ENCODE results near the gene HSD17B12.

The HSD17B12 gene

GRCh38 chr11:43901551-43901950, 221.0 kb downstream of the HSD17B12 start:
- no peaks in the 10 kb centered on the region; the same call in 1 of the 2 replicates for H4K20me1 ChIP-seq (ENCODE audit: insufficient read depth, low read length)
- no peaks in the 10 kb centered on the region for H3K27me3 ChIP-seq (ENCODE audit: insufficient read depth, low read length, poor library complexity)
- peaks cover 14% of the 10 kb centered on the region; the same call in 1 of the 2 replicates for H3K36me3 ChIP-seq (ENCODE audit: insufficient read depth, low read length)
- no peak overlapping the region for H2AFZ ChIP-seq (ENCODE audit: low read depth, low read length)
- TF ChIP-seq CTCF (IDR thresholded peaks at IDR 0.05; ENCODE audit: borderline replicate concordance, extremely low read depth, low read length, poor library complexity, severe bottlenecking) (no peak), EZH2 (IDR thresholded peaks at IDR 0.05; ENCODE audit: borderline replicate concordance, low read depth, low read length, severe bottlenecking) (no peak)
- ATAC-seq (ENCODE audit: insufficient read depth, low read depth) (no peak), DNase-seq (no peak)
- H3K27ac ChIP-seq (ENCODE audit: low read length) = no peak overlapping the region
- no peak overlapping the region for H3K4me2 ChIP-seq (ENCODE audit: insufficient read depth, low read length)
- no peak overlapping the region for H3K9ac ChIP-seq (ENCODE audit: low read depth, low read length)
- H3K4me3 ChIP-seq (ENCODE audit: low read depth in 1 of 2, low read length in 2 of 2) = no peak overlapping the region
- no peaks in the 10 kb centered on the region for H3K9me3 ChIP-seq (ENCODE audit: insufficient read depth, low read length, severe bottlenecking)
- H3K79me2 ChIP-seq (ENCODE audit: insufficient read depth, low read length) = no peaks in the 10 kb centered on the region
- no peaks in the 10 kb centered on the region for H3K4me1 ChIP-seq (ENCODE audit: insufficient read depth, low read length)

- TF ChIP-seq EZH2 (IDR thresholded peaks at IDR 0.05; ENCODE audit: borderline replicate concordance, low read depth, low read length, severe bottlenecking) (no peak), CTCF (IDR thresholded peaks at IDR 0.05; ENCODE audit: borderline replicate concordance, extremely low read depth, low read length, poor library complexity, severe bottlenecking) (no peak)
- Histone ChIP-seq H3K27me3 (ENCODE audit: insufficient read depth, low read length, poor library complexity) (no peaks in the 10 kb centered on the region), H3K27ac (ENCODE audit: low read length) (no peak overlapping the region), H3K36me3 (ENCODE audit: insufficient read depth, low read length) (peaks cover 6% of the 10 kb centered on the region; the same call in 1 of the 2 replicates), H3K4me3 (ENCODE audit: low read depth in 1 of 2, low read length in 2 of 2) (no peak overlapping the region), H3K79me2 (ENCODE audit: insufficient read depth, low read length) (no peaks in the 10 kb centered on the region), H2AFZ (ENCODE audit: low read depth, low read length) (no peak overlapping the region), H3K9ac (ENCODE audit: low read depth, low read length) (no peak overlapping the region), H3K9me3 (ENCODE audit: insufficient read depth, low read length, severe bottlenecking) (no peaks in the 10 kb centered on the region), H3K4me2 (ENCODE audit: insufficient read depth, low read length) (no peak overlapping the region), H3K4me1 (ENCODE audit: insufficient read depth, low read length) (no peaks in the 10 kb centered on the region), H4K20me1 (ENCODE audit: insufficient read depth, low read length) (no peaks in the 10 kb centered on the region; the same call in 1 of the 2 replicates)
- DNase-seq (no peak), ATAC-seq (ENCODE audit: insufficient read depth, low read depth) (no peak)
Observed at GRCh38 chr11:43903078-43903477, 222.5 kb downstream of the HSD17B12 start.

GRCh38 chr11:43903969-43904368, 223.4 kb downstream of the HSD17B12 start:
- ATAC-seq (ENCODE audit: insufficient read depth, low read depth) (no peak), DNase-seq (no peak)
- Histone ChIP-seq H3K4me2 (ENCODE audit: insufficient read depth, low read length) (no peak overlapping the region), H3K4me3 (ENCODE audit: low read depth in 1 of 2, low read length in 2 of 2) (no peak overlapping the region), H3K79me2 (ENCODE audit: insufficient read depth, low read length) (no peaks in the 10 kb centered on the region), H3K36me3 (ENCODE audit: insufficient read depth, low read length) (peaks cover 3% of the 10 kb centered on the region; the same call in 1 of the 2 replicates), H4K20me1 (ENCODE audit: insufficient read depth, low read length) (no peaks in the 10 kb centered on the region; the same call in 1 of the 2 replicates), H3K27ac (ENCODE audit: low read length) (no peak overlapping the region), H2AFZ (ENCODE audit: low read depth, low read length) (no peak overlapping the region), H3K4me1 (ENCODE audit: insufficient read depth, low read length) (no peaks in the 10 kb centered on the region), H3K27me3 (ENCODE audit: insufficient read depth, low read length, poor library complexity) (no peaks in the 10 kb centered on the region), H3K9ac (ENCODE audit: low read depth, low read length) (no peak overlapping the region), H3K9me3 (ENCODE audit: insufficient read depth, low read length, severe bottlenecking) (no peaks in the 10 kb centered on the region)
- TF ChIP-seq EZH2 (IDR thresholded peaks at IDR 0.05; ENCODE audit: borderline replicate concordance, low read depth, low read length, severe bottlenecking) (no peak), CTCF (IDR thresholded peaks at IDR 0.05; ENCODE audit: borderline replicate concordance, extremely low read depth, low read length, poor library complexity, severe bottlenecking) (no peak)

Data from DND-41 (cell line).